ENCODE measurements around the gene RNU5B-1.

Gene RNU5B-1

DNA sequence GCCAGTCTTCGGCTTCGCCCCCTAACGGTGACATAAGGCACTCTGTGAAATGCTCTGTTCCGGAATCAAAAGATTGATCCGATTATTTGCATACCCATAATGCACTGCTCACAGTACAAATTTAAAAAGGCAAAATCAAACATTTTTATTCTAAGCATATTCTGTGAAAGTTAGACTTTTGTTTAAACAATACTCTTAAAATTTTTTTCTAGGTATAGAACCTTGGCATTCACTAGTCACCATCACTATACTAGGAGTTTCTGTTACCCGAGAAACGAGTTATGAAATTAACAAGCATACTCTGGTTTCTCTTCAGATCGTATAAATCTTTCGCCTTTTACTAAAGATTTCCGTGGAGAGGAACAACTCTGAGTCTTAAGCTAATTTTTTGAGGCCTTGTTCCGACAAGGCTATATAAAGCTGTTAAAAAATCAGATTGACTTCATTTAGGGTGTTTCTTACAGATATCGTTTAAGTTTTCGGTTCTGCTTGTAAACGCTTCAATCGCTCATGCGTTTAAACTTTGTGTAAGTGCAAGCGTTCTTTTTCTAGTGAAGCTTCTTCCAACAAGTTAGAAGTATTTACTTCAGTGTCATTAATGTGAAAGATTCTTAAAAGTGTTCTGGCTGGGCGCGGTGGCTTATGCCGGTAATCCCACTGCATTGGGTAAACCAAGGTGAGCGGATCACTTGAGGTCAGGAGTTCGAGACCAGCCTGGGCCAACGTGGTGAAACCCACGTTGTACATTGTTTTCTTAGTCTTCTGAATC is at the start of gene RNU5B-1:
Gene RNU5B-1, plus strand, starts transcription at position 297 of the 769 bp plus-strand sequence.
- H3K9me3 ChIP-seq (ENCODE audit: control insufficient read depth in 2 of 2, low read length in 2 of 2) = no peaks in the 10 kb centered on the region
- no peaks in the 10 kb centered on the region for H3K36me3 ChIP-seq (ENCODE audit: control insufficient read depth in 2 of 2, insufficient read depth in 2 of 2, low read length in 2 of 2)
- H3K9ac ChIP-seq (ENCODE audit: low read depth in 1 of 2, low read length in 2 of 2) = peak within 1 kb of the TSS; percentile 57 to 77
- H3K4me3 ChIP-seq (ENCODE audit: low read length in 2 of 2) = peak within 1 kb of the TSS; percentile 73 to 90
- peak within 1 kb of the TSS; percentile 79 to 81 for H3K27ac ChIP-seq (ENCODE audit: low read depth in 2 of 2, low read length in 2 of 2)
- H3K4me1 ChIP-seq (ENCODE audit: control insufficient read depth in 2 of 2, insufficient read depth in 2 of 2, low read length in 2 of 2) = peaks cover 9 to 10% of the 10 kb centered on the region in 2 donors
- H3K27me3 ChIP-seq (ENCODE audit: control insufficient read depth in 2 of 2, insufficient read depth in 2 of 2, low read length in 2 of 2) = no peaks in the 10 kb centered on the region

- no peak overlapping the region for H3K27ac ChIP-seq (ENCODE audit: low read depth in 2 of 2, low read length in 2 of 2)
- no peak overlapping the region for H3K4me3 ChIP-seq (ENCODE audit: low read length in 2 of 2)
- H3K9me3 ChIP-seq (ENCODE audit: control insufficient read depth in 2 of 2, low read length in 2 of 2) = no peaks in the 10 kb centered on the region
- no peak overlapping the region for H3K9ac ChIP-seq (ENCODE audit: low read depth in 1 of 2, low read length in 2 of 2)
- no peaks in the 10 kb centered on the region for H3K27me3 ChIP-seq (ENCODE audit: control insufficient read depth in 2 of 2, insufficient read depth in 2 of 2, low read length in 2 of 2)
- H3K36me3 ChIP-seq (ENCODE audit: control insufficient read depth in 2 of 2, insufficient read depth in 2 of 2, low read length in 2 of 2) = peaks cover 3 to 15% of the 10 kb centered on the region in 2 donors
- peaks cover 6 to 12% of the 10 kb centered on the region in 2 donors for H3K4me1 ChIP-seq (ENCODE audit: control insufficient read depth in 2 of 2, insufficient read depth in 2 of 2, low read length in 2 of 2)
Observed at GRCh38 chr15:65254758-65255157, 49.7 kb upstream of the RNU5B-1 start.

DNA sequence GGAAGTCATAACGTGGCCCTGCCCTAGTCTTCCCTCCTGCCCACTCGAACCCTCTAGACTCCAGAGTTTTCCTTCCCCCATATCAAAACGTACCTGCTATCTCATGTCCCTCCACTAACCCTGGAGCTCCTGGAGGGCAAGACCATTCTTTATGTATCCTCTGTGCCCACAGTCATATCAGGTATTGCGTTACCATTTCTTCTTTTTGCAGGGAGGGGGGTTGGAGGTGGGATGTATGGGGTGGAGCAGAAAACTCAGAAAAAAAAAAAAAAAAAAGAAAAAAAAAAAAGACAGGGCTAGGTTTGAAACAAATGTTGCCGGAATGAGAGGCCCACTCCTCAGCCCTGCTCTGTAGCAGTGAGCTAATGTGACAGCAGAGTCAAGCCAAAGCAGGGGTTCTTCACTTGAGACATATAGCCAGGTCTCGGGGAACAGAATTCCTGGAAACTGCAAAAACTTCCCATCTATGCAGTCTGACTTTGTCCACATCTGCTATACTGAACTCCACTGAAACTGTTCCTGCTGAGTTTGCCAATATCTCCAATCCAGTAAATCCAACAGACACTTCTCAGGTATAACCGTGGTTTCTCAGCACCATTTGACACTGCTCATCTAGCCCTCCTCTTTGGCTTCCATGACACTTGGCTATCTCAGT is 48.9 kb upstream of the RNU5B-1 start:
- Histone ChIP-seq H3K9me3 (ENCODE audit: control insufficient read depth in 2 of 2, low read length in 2 of 2) (no peaks in the 10 kb centered on the region), H3K9ac (ENCODE audit: low read depth in 1 of 2, low read length in 2 of 2) (no peak overlapping the region), H3K27me3 (ENCODE audit: control insufficient read depth in 2 of 2, insufficient read depth in 2 of 2, low read length in 2 of 2) (no peaks in the 10 kb centered on the region), H3K4me1 (ENCODE audit: control insufficient read depth in 2 of 2, insufficient read depth in 2 of 2, low read length in 2 of 2) (peaks cover 6 to 12% of the 10 kb centered on the region in 2 donors), H3K27ac (ENCODE audit: low read depth in 2 of 2, low read length in 2 of 2) (no peak overlapping the region), H3K36me3 (ENCODE audit: control insufficient read depth in 2 of 2, insufficient read depth in 2 of 2, low read length in 2 of 2) (peaks cover 11 to 20% of the 10 kb centered on the region in 2 donors), H3K4me3 (ENCODE audit: low read length in 2 of 2) (no peak overlapping the region)

DNA sequence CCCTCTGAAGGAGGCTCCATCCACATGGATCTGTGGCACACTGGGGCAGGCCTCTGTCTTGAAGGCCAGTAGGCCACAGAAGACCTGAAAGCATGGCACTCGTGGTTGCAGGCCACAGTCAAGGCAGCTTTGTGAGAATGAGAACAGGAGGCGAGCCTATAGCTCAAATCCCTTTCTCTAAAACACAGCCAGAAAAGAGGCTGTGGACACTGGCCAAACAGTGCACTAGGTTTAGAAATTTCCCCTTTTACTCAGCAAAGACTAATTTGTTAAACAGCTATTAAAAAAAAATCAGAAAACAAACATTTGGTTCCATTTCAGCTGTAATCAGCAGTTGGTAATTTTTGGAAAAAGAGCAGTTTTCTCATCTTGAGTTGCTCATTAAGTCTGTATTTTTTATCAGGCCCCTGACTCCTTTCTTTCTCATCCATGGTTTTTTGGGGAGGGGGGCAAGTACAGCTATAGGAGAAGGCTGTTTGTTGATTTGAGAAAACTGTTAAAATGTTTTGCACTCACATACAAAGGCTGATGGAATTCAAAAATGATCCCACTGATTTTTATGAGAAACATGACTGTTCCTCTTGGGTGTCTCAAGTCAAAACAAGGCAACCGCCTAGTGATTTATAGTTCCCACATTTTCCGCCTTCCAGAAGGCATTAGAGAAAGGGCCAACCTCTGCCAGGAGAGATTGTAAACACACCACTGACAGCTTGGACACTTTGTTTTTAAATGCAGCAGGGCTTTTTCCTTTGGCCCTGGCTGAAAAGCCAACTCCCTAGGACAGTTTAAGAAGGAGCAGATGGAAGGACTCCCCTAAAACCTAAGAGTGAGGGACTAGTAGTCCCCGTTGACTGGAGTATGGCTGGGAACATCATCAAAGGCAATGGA is 45.9 kb upstream of the RNU5B-1 start:
- peaks cover 6 to 12% of the 10 kb centered on the region in 2 donors for H3K4me1 ChIP-seq (ENCODE audit: control insufficient read depth in 2 of 2, insufficient read depth in 2 of 2, low read length in 2 of 2)
- H3K36me3 ChIP-seq (ENCODE audit: control insufficient read depth in 2 of 2, insufficient read depth in 2 of 2, low read length in 2 of 2) = peaks cover 16 to 31% of the 10 kb centered on the region in 2 donors
- no peak overlapping the region for H3K9ac ChIP-seq (ENCODE audit: low read depth in 1 of 2, low read length in 2 of 2)
- H3K27me3 ChIP-seq (ENCODE audit: control insufficient read depth in 2 of 2, insufficient read depth in 2 of 2, low read length in 2 of 2) = no peaks in the 10 kb centered on the region
- H3K9me3 ChIP-seq (ENCODE audit: control insufficient read depth in 2 of 2, low read length in 2 of 2) = no peaks in the 10 kb centered on the region
- peak overlapping the region; percentile 64 to 70 for H3K27ac ChIP-seq (ENCODE audit: low read depth in 2 of 2, low read length in 2 of 2)
- H3K4me3 ChIP-seq (ENCODE audit: low read length in 2 of 2) = no peak overlapping the region

DNA sequence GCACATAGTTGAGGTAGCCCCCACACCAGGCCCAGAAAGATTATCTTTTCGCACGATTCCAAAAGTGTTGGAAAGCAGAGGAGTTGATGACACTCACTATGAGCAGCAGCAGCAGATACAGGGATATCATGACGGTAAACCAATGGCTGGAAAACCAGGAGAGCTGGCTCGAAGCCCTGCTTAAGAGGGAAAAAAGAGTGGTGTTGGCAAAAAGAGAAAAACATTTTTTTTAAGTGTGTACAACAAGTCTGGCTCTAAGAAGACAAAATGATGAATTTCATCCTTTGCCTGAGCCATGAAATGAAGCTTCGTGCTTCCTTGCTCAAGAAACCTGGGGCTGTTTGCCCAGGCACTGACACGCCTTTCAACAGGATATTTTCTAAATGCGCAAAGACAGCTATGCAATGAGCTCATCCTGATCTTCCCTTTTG is 45.1 kb upstream of the RNU5B-1 start:
- Histone ChIP-seq H3K27ac (ENCODE audit: low read depth in 2 of 2, low read length in 2 of 2) (peak overlapping the region; percentile 59 to 70), H3K27me3 (ENCODE audit: control insufficient read depth in 2 of 2, insufficient read depth in 2 of 2, low read length in 2 of 2) (no peaks in the 10 kb centered on the region), H3K36me3 (ENCODE audit: control insufficient read depth in 2 of 2, insufficient read depth in 2 of 2, low read length in 2 of 2) (peaks cover 18 to 31% of the 10 kb centered on the region in 2 donors), H3K4me1 (ENCODE audit: control insufficient read depth in 2 of 2, insufficient read depth in 2 of 2, low read length in 2 of 2) (peaks cover 6 to 12% of the 10 kb centered on the region in 2 donors), H3K4me3 (ENCODE audit: low read length in 2 of 2) (no peak overlapping the region), H3K9me3 (ENCODE audit: control insufficient read depth in 2 of 2, low read length in 2 of 2) (no peaks in the 10 kb centered on the region), H3K9ac (ENCODE audit: low read depth in 1 of 2, low read length in 2 of 2) (no peak overlapping the region)

DNA sequence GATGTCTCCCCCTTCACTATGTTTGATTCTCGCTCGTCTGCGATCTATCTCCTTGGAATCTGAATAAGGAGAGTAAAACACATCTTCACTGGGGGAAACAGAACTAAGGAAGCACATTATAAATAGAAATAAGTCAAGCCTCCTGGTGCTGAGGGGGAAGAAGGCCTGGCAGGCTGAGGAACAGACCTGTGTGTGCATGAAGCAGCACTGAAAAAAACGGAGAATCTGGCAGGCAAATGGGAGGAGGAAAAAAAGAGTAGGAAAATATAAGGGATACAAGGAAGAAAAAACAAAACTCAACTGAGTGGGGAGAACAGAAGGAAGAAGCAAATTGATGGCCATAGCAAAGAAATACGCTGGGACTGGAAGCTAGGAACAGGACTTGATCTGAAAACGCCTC is 43.5 kb upstream of the RNU5B-1 start:
- Histone ChIP-seq H3K27ac (ENCODE audit: low read depth in 2 of 2, low read length in 2 of 2) (no peak overlapping the region), H3K9ac (ENCODE audit: low read depth in 1 of 2, low read length in 2 of 2) (no peak overlapping the region), H3K4me1 (ENCODE audit: control insufficient read depth in 2 of 2, insufficient read depth in 2 of 2, low read length in 2 of 2) (peaks cover 6 to 12% of the 10 kb centered on the region in 2 donors), H3K36me3 (ENCODE audit: control insufficient read depth in 2 of 2, insufficient read depth in 2 of 2, low read length in 2 of 2) (peaks cover 23 to 31% of the 10 kb centered on the region in 2 donors), H3K27me3 (ENCODE audit: control insufficient read depth in 2 of 2, insufficient read depth in 2 of 2, low read length in 2 of 2) (no peaks in the 10 kb centered on the region), H3K4me3 (ENCODE audit: low read length in 2 of 2) (no peak overlapping the region), H3K9me3 (ENCODE audit: control insufficient read depth in 2 of 2, low read length in 2 of 2) (no peaks in the 10 kb centered on the region)

GRCh38 chr15:65263313-65263712 is 41.2 kb upstream of the RNU5B-1 start:
- Histone ChIP-seq H3K27me3 (ENCODE audit: control insufficient read depth in 2 of 2, insufficient read depth in 2 of 2, low read length in 2 of 2) (no peaks in the 10 kb centered on the region), H3K27ac (ENCODE audit: low read depth in 2 of 2, low read length in 2 of 2) (no peak overlapping the region), H3K36me3 (ENCODE audit: control insufficient read depth in 2 of 2, insufficient read depth in 2 of 2, low read length in 2 of 2) (peaks cover 21 to 28% of the 10 kb centered on the region in 2 donors), H3K9ac (ENCODE audit: low read depth in 1 of 2, low read length in 2 of 2) (no peak overlapping the region), H3K4me3 (ENCODE audit: low read length in 2 of 2) (no peak overlapping the region), H3K9me3 (ENCODE audit: control insufficient read depth in 2 of 2, low read length in 2 of 2) (no peaks in the 10 kb centered on the region), H3K4me1 (ENCODE audit: control insufficient read depth in 2 of 2, insufficient read depth in 2 of 2, low read length in 2 of 2) (peaks cover 0 to 5% of the 10 kb centered on the region in 2 donors)

DNA sequence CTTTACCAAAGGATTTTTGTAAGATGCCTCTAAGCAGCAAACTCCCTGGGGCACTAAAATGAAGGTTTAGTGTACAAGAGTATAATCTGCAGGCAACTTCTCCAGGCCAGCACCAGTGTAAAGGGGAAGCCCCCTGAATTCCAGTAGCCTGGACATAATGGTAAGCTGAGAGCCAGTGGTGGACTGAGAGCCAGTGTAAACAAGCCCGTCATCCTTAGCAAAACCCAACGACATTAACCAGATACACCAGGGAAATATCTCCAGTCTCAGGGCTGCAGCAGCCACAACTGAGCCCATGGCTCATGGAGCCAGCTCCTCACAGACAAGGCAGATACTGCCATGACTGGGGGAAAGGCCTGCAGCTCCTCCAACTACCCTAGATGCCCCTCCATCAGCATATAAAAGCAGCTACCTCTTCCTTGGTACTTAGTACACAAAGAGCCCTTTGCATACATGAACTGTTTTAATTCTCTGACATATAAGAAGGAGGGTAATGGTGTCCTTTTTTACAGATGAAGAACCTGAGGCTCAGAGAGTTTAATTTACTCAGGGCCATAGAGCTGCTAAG is 39.5 kb upstream of the RNU5B-1 start:
- H3K27ac ChIP-seq (ENCODE audit: low read depth in 2 of 2, low read length in 2 of 2) = no peak overlapping the region
- H3K9ac ChIP-seq (ENCODE audit: low read depth in 1 of 2, low read length in 2 of 2) = no peak overlapping the region
- no peaks in the 10 kb centered on the region for H3K9me3 ChIP-seq (ENCODE audit: control insufficient read depth in 2 of 2, low read length in 2 of 2)
- H3K27me3 ChIP-seq (ENCODE audit: control insufficient read depth in 2 of 2, insufficient read depth in 2 of 2, low read length in 2 of 2) = no peaks in the 10 kb centered on the region
- no peak overlapping the region for H3K4me3 ChIP-seq (ENCODE audit: low read length in 2 of 2)
- H3K4me1 ChIP-seq (ENCODE audit: control insufficient read depth in 2 of 2, insufficient read depth in 2 of 2, low read length in 2 of 2) = no peaks in the 10 kb centered on the region
- H3K36me3 ChIP-seq (ENCODE audit: control insufficient read depth in 2 of 2, insufficient read depth in 2 of 2, low read length in 2 of 2) = peaks cover 17 to 24% of the 10 kb centered on the region in 2 donors

- Histone ChIP-seq H3K9me3 (ENCODE audit: control insufficient read depth in 2 of 2, low read length in 2 of 2) (no peaks in the 10 kb centered on the region), H3K9ac (ENCODE audit: low read depth in 1 of 2, low read length in 2 of 2) (no peak overlapping the region), H3K4me3 (ENCODE audit: low read length in 2 of 2) (no peak overlapping the region), H3K4me1 (ENCODE audit: control insufficient read depth in 2 of 2, insufficient read depth in 2 of 2, low read length in 2 of 2) (no peaks in the 10 kb centered on the region), H3K27me3 (ENCODE audit: control insufficient read depth in 2 of 2, insufficient read depth in 2 of 2, low read length in 2 of 2) (no peaks in the 10 kb centered on the region), H3K27ac (ENCODE audit: low read depth in 2 of 2, low read length in 2 of 2) (no peak overlapping the region), H3K36me3 (ENCODE audit: control insufficient read depth in 2 of 2, insufficient read depth in 2 of 2, low read length in 2 of 2) (peaks cover 8 to 17% of the 10 kb centered on the region in 2 donors)
Observed at GRCh38 chr15:65266469-65266868, 38.0 kb upstream of the RNU5B-1 start.

Data from mucosa of rectum (tissue), 2 donors.